Ovary (tissue), 3 donors: ENCODE results near the gene KIF6.

Source experiments
- CTCF ChIP-seq, 3 donors: fragments of 450-650 bp in 2 of 3; fragments of 200-600 bp in 1 of 3; IDR thresholded peaks; one replicate each; pipeline versions ENCODE4 v1.5.1 to v1.8.0; 2016 to 2022; ENCODE audit warnings: antibody characterized with exemption in 3 of 3, mild to moderate bottlenecking in 1 of 3
- EP300 ChIP-seq: sonication (generic); formaldehyde crosslinking; IDR thresholded peaks from one replicate; pipeline ENCODE4 v1.6.1; 2017; ENCODE audit warnings: antibody characterized with exemption
- POLR2A ChIP-seq: fragments of 450-650 bp; IDR thresholded peaks from one replicate; pipeline ENCODE4 v1.6.1; 2017; ENCODE audit warnings: antibody characterized with exemption, mild to moderate bottlenecking, moderate library complexity
- donor health status: DM: no; HTN: no; CAD: no.

GRCh38 chr6:39301606-39302005 lies 423.6 kb downstream of the KIF6 start:
- TF ChIP-seq POLR2A (no peak), CTCF (IDR thresholded peaks at IDR 0.05) (no peak), EP300 (no peak)
